ENCODE results near the gene CAPN10. TPM values are rescaled to one million over a fixed set of nuclear protein-coding genes. Genes with fewer than 3 reads are reported as not detected.

The CAPN10 gene
- polyA plus RNA-seq, 1 donor (not counting 4 experiments of a cell fraction or from before 2014, with no cell fraction given): 7.1 TPM

GRCh38 chr2:240648155-240648649, 61.7 kb downstream of the CAPN10 start:
- TF ChIP-seq CTCF (optimal IDR thresholded peaks at IDR 0.05 in 1 of 3, IDR thresholded peaks at IDR 0.05 in 1 of 3, conservative IDR thresholded peaks at IDR 0.05 in 1 of 3; ENCODE audit: extremely low read depth in 1 of 3, insufficient read depth in 2 of 3, low read length in 3 of 3): no peak
- no peak for TF ChIP-seq EZH2 (IDR thresholded peaks at IDR 0.05; ENCODE audit: low read length)
- no peak overlapping the region for H2AFZ ChIP-seq (ENCODE audit: control insufficient read depth, low read length)
- no peaks in the 10 kb centered on the region for H3K9me3 ChIP-seq (ENCODE audit: control insufficient read depth, low read depth, low read length)
- dilution Hi-C loops (cut with MboI; ENCODE audit: extremely low pct_ligation_motif_present, low sequenced_read_pairs): no loop called here
- H4K20me1 ChIP-seq (ENCODE audit: control insufficient read depth, extremely low read depth, insufficient read depth, low read length): no peaks in the 10 kb centered on the region
- no peak overlapping the region for H3K9ac ChIP-seq (ENCODE audit: control insufficient read depth, extremely low read depth, insufficient read depth, low read length)
- H3K27ac ChIP-seq (ENCODE audit: control insufficient read depth, insufficient read depth, low read length): no peak overlapping the region
- no peak overlapping the region for H3K4me2 ChIP-seq (ENCODE audit: control insufficient read depth, extremely low read depth, insufficient read depth, low read depth, low read length)
- DNase-seq (ENCODE audit: low read depth, low spot score) (no peak), FAIRE-seq (no peak)
- no peaks in the 10 kb centered on the region for H3K9me1 ChIP-seq (ENCODE audit: control insufficient read depth, extremely low read depth, insufficient read depth, low read length)
- no peaks in the 10 kb centered on the region for H3K79me2 ChIP-seq (ENCODE audit: control insufficient read depth, insufficient read depth, low read length)
- H3K4me3 ChIP-seq (ENCODE audit: control insufficient read depth in 2 of 3, extremely low read depth in 1 of 3, insufficient read depth in 2 of 3, low read depth in 1 of 3, low read length in 3 of 3): no peak overlapping the region
- H3K27me3 ChIP-seq (ENCODE audit: control insufficient read depth, extremely low read depth, insufficient read depth, low read length): peaks cover 46% of the 10 kb centered on the region
- H3K36me3 ChIP-seq (ENCODE audit: control insufficient read depth in 2 of 2, extremely low read depth in 1 of 2, insufficient read depth in 2 of 2, low read length in 2 of 2): no peaks in the 10 kb centered on the region
- no peaks in the 10 kb centered on the region for H3K4me1 ChIP-seq (ENCODE audit: control insufficient read depth, extremely low read depth, insufficient read depth, low read length)

Other genes with a start within 250 kb of the CAPN10 start
- 46.6 to 117 TPM (median 75.0 TPM) in 3 replicates for gene GPC1, start 151.1 kb upstream of the CAPN10 start, polyA plus RNA-seq
- gene ANKMY1, start 28.7 kb upstream of the CAPN10 start, polyA plus RNA-seq: 2.5 to 5.0 TPM (median 3.3 TPM) in 3 replicates
- gene DUSP28, start 26.4 kb upstream of the CAPN10 start, polyA plus RNA-seq: 2.8 to 4.4 TPM (median 4.1 TPM) in 3 replicates
- gene RNPEPL1, start 18.2 kb upstream of the CAPN10 start, polyA plus RNA-seq: 3.7 to 10.1 TPM (median 6.5 TPM) in 3 replicates
- 0.04 to 0.17 TPM (median 0.09 TPM) in 3 replicates for gene GPR35, start 38.7 kb downstream of the CAPN10 start, polyA plus RNA-seq
- not detected in 3 replicates for gene AQP12B, start 96.2 kb downstream of the CAPN10 start, polyA plus RNA-seq
- gene AQP12A, start 105.1 kb downstream of the CAPN10 start, polyA plus RNA-seq: not detected in 3 replicates
- gene KIF1A, start 233.5 kb downstream of the CAPN10 start, polyA plus RNA-seq: 0.01 TPM in 1 of 3 replicates, not detected in the others

Measured in keratinocyte (primary cell).